IPS DF 6.9 (cell line): ENCODE data around the gene PSME2.

Source experiments
- DNase-seq: peaks from one replicate; pipeline ENCODE4 v3.0.0-alpha.2; 2013; ENCODE audit warnings: low read depth, low spot score
- H3K27ac ChIP-seq: one replicate; pipeline ENCODE4 v1.5.1; 2013; ENCODE audit warnings: low read length, control low read depth
- H3K27me3 ChIP-seq: 2 replicates; pipeline ENCODE4 v1.6.1; 2013; ENCODE audit warnings: mild to moderate bottlenecking, low read length; ENCODE audit not compliant: control insufficient read depth, insufficient read depth
- H3K36me3 ChIP-seq: 2 replicates; pipeline ENCODE4 v1.6.1; 2013; ENCODE audit warnings: low read length; ENCODE audit not compliant: control insufficient read depth, insufficient read depth
- H3K4me1 ChIP-seq: 2 replicates; pipeline ENCODE4 v1.6.1; 2013; ENCODE audit warnings: low read length; ENCODE audit not compliant: control insufficient read depth, insufficient read depth
- H3K4me3 ChIP-seq: 2 replicates; pipeline ENCODE4 v1.5.1; 2013; ENCODE audit warnings: mild to moderate bottlenecking, low read length
- H3K9me3 ChIP-seq: 2 replicates; pipeline ENCODE4 v1.6.1; 2013; ENCODE audit warnings: low read length, inconsistent platforms; ENCODE audit not compliant: control insufficient read depth, insufficient read depth
- WGBS: extraction: QIAGEN DNeasy Blood & Tissue Kit; methylation state at CpG from one replicate; pipeline ENCODE4 v1.1.7; 2013; ENCODE audit warnings: mixed read lengths, missing lambda C conversion rate; ENCODE audit not compliant: insufficient read length, insufficient coverage; 5-methylcytosine and 5-hydroxymethylcytosine counted together

Gene PSME2

GRCh38 chr14:24132976-24133375, 13.4 kb downstream of the PSME2 start:
- no peak for DNase-seq

GRCh38 chr14:24132061-24132685, 14.2 kb downstream of the PSME2 start:
- Histone ChIP-seq H3K27ac (no peak overlapping the region), H3K4me1 (peaks cover 5% of the 10 kb centered on the region), H3K27me3 (no peaks in the 10 kb centered on the region), H3K36me3 (no peaks in the 10 kb centered on the region), H3K4me3 (no peak overlapping the region), H3K9me3 (no peaks in the 10 kb centered on the region)
- no peak for DNase-seq
- WGBS, result no CpG with 5 or more reads among the region's 24 CpGs

More at GRCh38 chr14:24132976-24133375, 13.4 kb downstream of the PSME2 start:
- Histone ChIP-seq H3K36me3 (no peaks in the 10 kb centered on the region), H3K27me3 (no peaks in the 10 kb centered on the region), H3K4me3 (no peak overlapping the region), H3K27ac (no peak overlapping the region), H3K4me1 (peaks cover 5% of the 10 kb centered on the region), H3K9me3 (no peaks in the 10 kb centered on the region)
- no CpG with 5 or more reads among the region's 2 CpGs for whole genome bisulfite sequencing

GRCh38 chr14:24131549-24131966, 14.9 kb downstream of the PSME2 start:
- H3K27me3 ChIP-seq, result no peaks in the 10 kb centered on the region
- no peak for DNase-seq
- H3K4me1 ChIP-seq, result peaks cover 2% of the 10 kb centered on the region
- H3K27ac ChIP-seq, result no peak overlapping the region
- WGBS, result no CpG with 5 or more reads among the region's 15 CpGs
- H3K4me3 ChIP-seq, result no peak overlapping the region
- no peaks in the 10 kb centered on the region for H3K9me3 ChIP-seq
- no peaks in the 10 kb centered on the region for H3K36me3 ChIP-seq

GRCh38 chr14:24130717-24131548, 15.5 kb downstream of the PSME2 start:
- Histone ChIP-seq H3K4me3 (no peak overlapping the region), H3K4me1 (peaks cover 2% of the 10 kb centered on the region), H3K9me3 (no peaks in the 10 kb centered on the region), H3K27ac (no peak overlapping the region), H3K36me3 (no peaks in the 10 kb centered on the region), H3K27me3 (no peaks in the 10 kb centered on the region)
- no CpG with 5 or more reads among the region's 7 CpGs for WGBS
- DNase-seq, result no peak

- H3K4me1 ChIP-seq, result peaks cover under 1% of the 10 kb centered on the region
- H3K27me3 ChIP-seq, result no peaks in the 10 kb centered on the region
- H3K36me3 ChIP-seq, result no peaks in the 10 kb centered on the region
- H3K4me3 ChIP-seq, result no peak within 1 kb of the TSS
- no peak for DNase-seq
- no peak within 1 kb of the TSS for H3K27ac ChIP-seq
- no CpG with 5 or more reads among the region's 5 CpGs for WGBS
- no peaks in the 10 kb centered on the region for H3K9me3 ChIP-seq
Observed at GRCh38 chr14:24130380-24130716, 16.1 kb downstream of the PSME2 start, which contains the start of gene FITM1. Gene FITM1, plus strand, starts transcription at chr14:24130659. Its CDS starts 905 bp downstream, at chr14:24131564.

GRCh38 chr14:24129410-24129998, 16.9 kb downstream of the PSME2 start:
- H3K36me3 ChIP-seq, result no peaks in the 10 kb centered on the region
- H3K4me3 ChIP-seq, result no peak overlapping the region
- DNase-seq, result no peak
- no peaks in the 10 kb centered on the region for H3K9me3 ChIP-seq
- H3K4me1 ChIP-seq, result no peaks in the 10 kb centered on the region
- H3K27ac ChIP-seq, result no peak overlapping the region
- WGBS, result no CpG with 5 or more reads among the region's 8 CpGs
- no peaks in the 10 kb centered on the region for H3K27me3 ChIP-seq

GRCh38 chr14:24127673-24128072, 18.7 kb downstream of the PSME2 start:
- no CpG with 5 or more reads among the region's 2 CpGs for WGBS
- Histone ChIP-seq H3K4me1 (no peaks in the 10 kb centered on the region), H3K27me3 (no peaks in the 10 kb centered on the region), H3K27ac (no peak overlapping the region), H3K9me3 (no peaks in the 10 kb centered on the region), H3K4me3 (no peak overlapping the region), H3K36me3 (peaks cover 4% of the 10 kb centered on the region)
- DNase-seq, result no peak

GRCh38 chr14:24126939-24127338, 19.5 kb downstream of the PSME2 start:
- Histone ChIP-seq H3K9me3 (no peaks in the 10 kb centered on the region), H3K4me3 (no peak overlapping the region), H3K27ac (no peak overlapping the region), H3K36me3 (peaks cover 7% of the 10 kb centered on the region), H3K27me3 (no peaks in the 10 kb centered on the region), H3K4me1 (no peaks in the 10 kb centered on the region)
- no peak for DNase-seq

GRCh38 chr14:24123424-24124417, 22.7 kb downstream of the PSME2 start:
- H3K27me3 ChIP-seq, result no peaks in the 10 kb centered on the region
- no peak for DNase-seq
- H3K4me1 ChIP-seq, result no peaks in the 10 kb centered on the region
- H3K4me3 ChIP-seq, result no peak overlapping the region
- no CpG with 5 or more reads among the region's 9 CpGs for WGBS
- H3K36me3 ChIP-seq, result peaks cover 22% of the 10 kb centered on the region
- H3K27ac ChIP-seq, result no peak overlapping the region
- H3K9me3 ChIP-seq, result no peaks in the 10 kb centered on the region

GRCh38 chr14:24122898-24123297, 23.5 kb downstream of the PSME2 start:
- Histone ChIP-seq H3K27me3 (no peaks in the 10 kb centered on the region), H3K4me3 (no peak overlapping the region), H3K27ac (no peak overlapping the region), H3K9me3 (no peaks in the 10 kb centered on the region), H3K36me3 (peaks cover 27% of the 10 kb centered on the region), H3K4me1 (no peaks in the 10 kb centered on the region)
- no CpG with 5 or more reads among the region's 8 CpGs for whole genome bisulfite sequencing
- no peak for DNase-seq
